B cell (primary cell): ENCODE results near the gene SSTR4. TPM values are rescaled to one million over a fixed set of nuclear protein-coding genes. Genes with fewer than 3 reads are reported as not detected.

Experiments used
- ATAC-seq: fragments of 200-7000 bp; cut with Tn5 transposase; one replicate; pipeline ENCODE4 v1.10.0; 2021; ENCODE audit warnings: low read depth, mild to moderate bottlenecking, moderate number of reproducible peaks, moderate library complexity
- CTCF ChIA-PET: fragments of 350-600 bp; sonication (Branson Sonifier 250); formaldehyde crosslinking; loops from one replicate; lab custom pipeline; 2021; ENCODE audit warnings: antibody characterized with exemption, inconsistent platforms; lab: Charles Lee
- POLR2A ChIA-PET: fragments of 350-600 bp; sonication (Branson Sonifier 250); formaldehyde crosslinking; loops from one replicate; lab custom pipeline; 2021; ENCODE audit warnings: antibody characterized with exemption; lab: Charles Lee
- DNase-seq: peaks from one replicate; pipeline ENCODE4 v3.0.0; 2013
- H2AFZ ChIP-seq: 2 replicates; pipeline ENCODE4 v1.6.1; 2012; ENCODE audit warnings: mild to moderate bottlenecking, low read depth, low read length; ENCODE audit not compliant: insufficient read depth, poor library complexity, severe bottlenecking
- H3K27ac ChIP-seq, 2 donors: 1 replicate in 1 of 2; 2 replicates in 1 of 2; pipeline ENCODE4 v1.5.1; 2012 to 2013; ENCODE audit warnings: low read length in 2 of 2, mild to moderate bottlenecking in 2 of 2, moderate library complexity in 1 of 2
- H3K27me3 ChIP-seq, 4 experiments: fragments of 200-600 bp in 1 of 4; sonication (generic) in 1 of 4; replicated peaks in 1 of 4; 1 replicate in 2 of 4; 2 replicates in 2 of 4; pipeline versions ENCODE4 v1.6.1 to v1.7.0; 2013 to 2016; ENCODE audit warnings: low read length in 3 of 4, mild to moderate bottlenecking in 2 of 4, mixed read lengths in 1 of 4, moderate library complexity in 1 of 4; ENCODE audit not compliant: insufficient read depth in 4 of 4, control insufficient read depth in 3 of 4; ENCODE audit errors: control extremely low read depth in 1 of 4
- H3K36me3 ChIP-seq, 2 experiments: replicated peaks in 1 of 2; 1 replicate in 1 of 2; 2 replicates in 1 of 2; pipeline versions ENCODE4 v1.6.1 to v1.7.1; 2013; ENCODE audit warnings: low read length in 1 of 2; ENCODE audit not compliant: insufficient read depth in 2 of 2, control insufficient read depth in 1 of 2; ENCODE audit errors: control extremely low read depth in 1 of 2, extremely low read depth in 1 of 2
- H3K4me1 ChIP-seq, 2 donors: fragments of 200-600 bp in 1 of 2; sonication (generic) in 1 of 2; 1 replicate in 1 of 2; 2 replicates in 1 of 2; pipeline versions ENCODE4 v1.5.1 to v1.6.1; 2013 to 2017; ENCODE audit warnings: low read length in 2 of 2; ENCODE audit not compliant: control insufficient read depth in 2 of 2, insufficient read depth in 2 of 2
- H3K4me2 ChIP-seq: replicated peaks from 2 replicates; pipeline ENCODE3; 2012; ENCODE audit warnings: mild to moderate bottlenecking, low read depth, low read length; ENCODE audit not compliant: poor library complexity, severe bottlenecking
- H3K4me3 ChIP-seq, 5 experiments: fragments of 200-600 bp in 1 of 5; sonication (generic) in 1 of 5; 1 replicate in 3 of 5; 2 replicates in 2 of 5; pipeline versions ENCODE4 v1.5.1 to v1.7.0; 2011 to 2016; ENCODE audit warnings: low read length in 4 of 5, mild to moderate bottlenecking in 4 of 5, low read depth in 2 of 5, control low read depth in 1 of 5, moderate library complexity in 1 of 5; ENCODE audit not compliant: insufficient read depth in 1 of 5; ENCODE audit errors: control extremely low read depth in 1 of 5, extremely low read depth in 1 of 5
- H3K79me2 ChIP-seq: fragments of 200-600 bp; sonication (generic); one replicate; pipeline ENCODE4 v1.6.0; 2016; ENCODE audit warnings: low read length; ENCODE audit not compliant: control insufficient read depth, insufficient read depth
- H3K9ac ChIP-seq: fragments of 200-600 bp; sonication (generic); 2 replicates; pipeline ENCODE4 v1.6.1; 2017; ENCODE audit warnings: mild to moderate bottlenecking, low read length, moderate library complexity
- H3K9me3 ChIP-seq, 3 donors: one replicate each; pipeline versions ENCODE4 v1.6.1 to v1.7.1; 2013; ENCODE audit warnings: low read length in 2 of 3; ENCODE audit not compliant: control insufficient read depth in 2 of 3, insufficient read depth in 1 of 3; ENCODE audit errors: control extremely low read depth in 1 of 3
- H4K20me1 ChIP-seq: 2 replicates; pipeline ENCODE4 v1.6.0; 2012; ENCODE audit warnings: mild to moderate bottlenecking, low read length; ENCODE audit not compliant: insufficient read depth, control insufficient read depth, poor library complexity, severe bottlenecking
- H3K27ac Mint-ChIP-seq: one replicate; pipeline ENCODE4 v1.8.0; 2021; ENCODE audit warnings: mixed read lengths
- H3K27me3 Mint-ChIP-seq: one replicate; pipeline ENCODE4 v1.8.0; 2021; ENCODE audit warnings: mixed read lengths
- H3K4me1 Mint-ChIP-seq: one replicate; pipeline ENCODE4 v1.8.0; 2021; ENCODE audit warnings: mixed read lengths
- H3K4me3 Mint-ChIP-seq: one replicate; pipeline ENCODE4 v1.8.0; 2021; ENCODE audit warnings: mixed read lengths
- H3K9me3 Mint-ChIP-seq: one replicate; pipeline ENCODE4 v1.8.0; 2022; ENCODE audit warnings: mixed read lengths; ENCODE audit not compliant: insufficient read depth
- CTCF ChIP-seq: fragments of 200-600 bp; IDR thresholded peaks from one replicate; pipeline ENCODE4 v1.8.0; 2022; ENCODE audit warnings: antibody characterized with exemption, mild to moderate bottlenecking
- EZH2 ChIP-seq: IDR thresholded peaks from 2 replicates; pipeline ENCODE4 v1.6.1; 2012; ENCODE audit warnings: borderline replicate concordance, low read depth, mild to moderate bottlenecking, moderate library complexity, low read length; ENCODE audit not compliant: insufficient read depth, poor library complexity, severe bottlenecking
- WGBS: methylation state at CpG from one replicate; pipeline ENCODE4 v1.1.5; 2013; ENCODE audit warnings: missing lambda C conversion rate; ENCODE audit not compliant: insufficient coverage; 5-methylcytosine and 5-hydroxymethylcytosine counted together
- intact Hi-C: fragments of 100-400 bp; cut with micrococcal nuclease; formaldehyde crosslinking; loops from one replicate; pipeline ENCODE4 v1.10.0; 2022
- polyA plus RNA-seq: library from polyadenylated mRNA; depleted of rRNA; stranded (reverse); fragments of >200 nt; gene quantifications from 2 replicates; pipeline ENCODE4 v1.2.3, GENCODE V29; 2012
- total RNA-seq, 2 donors: library from RNA; stranded (reverse); fragments of 120-200 nt in 1 of 2; gene quantifications; 1 replicate in 1 of 2; 2 replicates in 1 of 2; pipeline versions ENCODE4 v1.2.3 to v1.2.4, GENCODE V29; 2013 to 2022

SSTR4 gene
- total and polyA plus RNA-seq, 2 donors (not counting 1 experiment from before 2014, with no cell fraction given), result not detected

GRCh38 chr20:23000232-23000947 is 34.7 kb upstream of the SSTR4 start:
- no peaks in the 10 kb centered on the region for H4K20me1 ChIP-seq
- no peaks in the 10 kb centered on the region for H3K79me2 ChIP-seq
- H3K4me1 Mint-ChIP-seq, result no peaks in the 10 kb centered on the region
- ChIA-PET CTCF (no interaction called here), POLR2A (no interaction called here)
- no peaks in the 10 kb centered on the region for H3K36me3 ChIP-seq
- no peaks in the 10 kb centered on the region for H3K27me3 Mint-ChIP-seq
- no peak overlapping the region for H2AFZ ChIP-seq
- H3K4me1 ChIP-seq, result no peaks in the 10 kb centered on the region
- H3K4me2 ChIP-seq, result no peak overlapping the region
- WGBS, result 91% methylated on average over 4 of the region's 6 CpGs
- H3K9ac ChIP-seq, result no peak overlapping the region
- H3K27ac ChIP-seq, result no peak overlapping the region
- H3K9me3 Mint-ChIP-seq, result no peaks in the 10 kb centered on the region
- intact Hi-C loops, result no loop called here
- H3K27me3 ChIP-seq, result no peaks in the 10 kb centered on the region
- H3K27ac Mint-ChIP-seq, result no peak overlapping the region
- no peak for DNase-seq
- no peak overlapping the region for H3K4me3 Mint-ChIP-seq
- TF ChIP-seq CTCF (no peak), EZH2 (no peak)
- ATAC-seq, result no peak
- peaks cover 0 to 2% (median 0%) of the 10 kb centered on the region in 3 donors for H3K9me3 ChIP-seq
- H3K4me3 ChIP-seq, result no peak overlapping the region

GRCh38 chr20:23002276-23002675 is 32.8 kb upstream of the SSTR4 start:
- ChIA-PET CTCF (no interaction called here), POLR2A (no interaction called here)
- no peaks in the 10 kb centered on the region for H3K36me3 ChIP-seq
- H3K79me2 ChIP-seq, result no peaks in the 10 kb centered on the region
- H3K4me3 Mint-ChIP-seq, result no peak overlapping the region
- H3K9me3 ChIP-seq, result peaks cover 0 to 2% (median 0%) of the 10 kb centered on the region in 3 donors
- H2AFZ ChIP-seq, result no peak overlapping the region
- no peaks in the 10 kb centered on the region for H3K4me1 ChIP-seq
- H3K4me2 ChIP-seq, result no peak overlapping the region
- intact Hi-C loops, result no loop called here
- DNase-seq (no peak), ATAC-seq (no peak)
- 88% methylated on average over 6 of the region's 6 CpGs for WGBS
- no peak overlapping the region for H3K27ac Mint-ChIP-seq
- no peaks in the 10 kb centered on the region for H3K27me3 ChIP-seq
- no peak overlapping the region for H3K9ac ChIP-seq
- H3K4me3 ChIP-seq, result no peak overlapping the region
- no peaks in the 10 kb centered on the region for H4K20me1 ChIP-seq
- H3K9me3 Mint-ChIP-seq, result no peaks in the 10 kb centered on the region
- no peaks in the 10 kb centered on the region for H3K27me3 Mint-ChIP-seq
- H3K4me1 Mint-ChIP-seq, result no peaks in the 10 kb centered on the region
- TF ChIP-seq EZH2, result no peak
- no peak for TF ChIP-seq CTCF
- H3K27ac ChIP-seq, result no peak overlapping the region
